Measurements from ENCODE around the gene KRT76.

The KRT76 gene

GRCh38 chr12:52759218-52759617 is 17.9 kb downstream of the KRT76 start:
- no peak for TF ChIP-seq CTCF (IDR thresholded peaks at IDR 0.05; ENCODE audit: insufficient read depth, low read depth, low read length, missing control alignments)
- H3K4me3 ChIP-seq (ENCODE audit: low read length): no peak overlapping the region
- DNase-seq (ENCODE audit: low read depth): no peak

GRCh38 chr12:52757449-52758176 is 19.5 kb downstream of the KRT76 start:
- no peak for TF ChIP-seq CTCF (IDR thresholded peaks at IDR 0.05; ENCODE audit: insufficient read depth, low read depth, low read length, missing control alignments)
- DNase-seq (ENCODE audit: low read depth): no peak
- no peak overlapping the region for H3K4me3 ChIP-seq (ENCODE audit: low read length)

GRCh38 chr12:52756281-52756960 is 20.7 kb downstream of the KRT76 start:
- DNase-seq (ENCODE audit: low read depth): no peak
- no peak for TF ChIP-seq CTCF (IDR thresholded peaks at IDR 0.05; ENCODE audit: insufficient read depth, low read depth, low read length, missing control alignments)

GRCh38 chr12:52755533-52755932 is 21.6 kb downstream of the KRT76 start:
- H3K4me3 ChIP-seq (ENCODE audit: low read length): no peak overlapping the region
- TF ChIP-seq CTCF (IDR thresholded peaks at IDR 0.05; ENCODE audit: insufficient read depth, low read depth, low read length, missing control alignments): no peak
- DNase-seq (ENCODE audit: low read depth): no peak

More at GRCh38 chr12:52756281-52756960, 20.7 kb downstream of the KRT76 start:
- H3K4me3 ChIP-seq (ENCODE audit: low read length): no peak overlapping the region

GRCh38 chr12:52754135-52754534 is 23.0 kb downstream of the KRT76 start:
- no peak overlapping the region for H3K4me3 ChIP-seq (ENCODE audit: low read length)
- no peak for DNase-seq (ENCODE audit: low read depth)
- no peak for TF ChIP-seq CTCF (IDR thresholded peaks at IDR 0.05; ENCODE audit: insufficient read depth, low read depth, low read length, missing control alignments)

GRCh38 chr12:52753283-52753682 is 23.9 kb downstream of the KRT76 start:
- no peak for TF ChIP-seq CTCF (IDR thresholded peaks at IDR 0.05; ENCODE audit: insufficient read depth, low read depth, low read length, missing control alignments)
- no peak overlapping the region for H3K4me3 ChIP-seq (ENCODE audit: low read length)
- no peak for DNase-seq (ENCODE audit: low read depth)

Data from epithelial cell of esophagus (primary cell).